ENCODE results near the gene STOX2. TPM values are rescaled to one million over a fixed set of nuclear protein-coding genes. Genes with fewer than 3 reads are reported as not detected.

The STOX2 gene
- total RNA-seq, 1 donor from 2014 or later = 11.6 TPM

- DNase-seq (ENCODE audit: low spot score) = no peak
- no peak overlapping the region for H3K27ac Mint-ChIP-seq
- H3K4me2 ChIP-seq = no peak overlapping the region
These were observed 91.8 kb downstream of the STOX2 start for GRCh38 chr4:183996868-183997267.

GRCh38 chr4:183999435-183999834 is 94.3 kb downstream of the STOX2 start:
- Histone ChIP-seq H3K9me3 (ENCODE audit: low read depth) (no peaks in the 10 kb centered on the region), H2AFZ (replicated peaks) (no peak overlapping the region), H3K4me1 (peaks cover 8% of the 10 kb centered on the region), H3F3A (ENCODE audit: low read depth) (no peaks in the 10 kb centered on the region), H3K36me3 (no peaks in the 10 kb centered on the region), H4K20me1 (ENCODE audit: low read depth) (no peaks in the 10 kb centered on the region), H3K27me3 (no peaks in the 10 kb centered on the region), H3K4me3 (no peak overlapping the region), H3K4me2 (no peak overlapping the region), H3K9ac (no peak overlapping the region), H3K27ac (no peak overlapping the region), H3K79me2 (ENCODE audit: low read depth) (no peaks in the 10 kb centered on the region)
- Mint-ChIP-seq H3K9me3 (no peaks in the 10 kb centered on the region), H3K4me3 (no peak overlapping the region), H3K4me1 (peaks cover 11% of the 10 kb centered on the region), H3K27ac (peak overlapping the region; percentile 57), H3K27me3 (ENCODE audit: insufficient read depth, low read depth) (peaks cover 2% of the 10 kb centered on the region), H3K36me3 (peaks cover 41% of the 10 kb centered on the region)
- no peak for DNase-seq (ENCODE audit: low spot score)
- TF ChIP-seq EZH2 (IDR thresholded peaks at IDR 0.05) = no peak
- no peak for TF ChIP-seq EZH2phosphoT487 (IDR thresholded peaks at IDR 0.05)
- TF ChIP-seq CTCF (IDR thresholded peaks at IDR 0.05) = no peak

More at GRCh38 chr4:183996868-183997267, 91.8 kb downstream of the STOX2 start:
- H4K20me1 ChIP-seq (ENCODE audit: low read depth) = no peaks in the 10 kb centered on the region
- no peak overlapping the region for H3K4me3 ChIP-seq
- H3K79me2 ChIP-seq (ENCODE audit: low read depth) = no peaks in the 10 kb centered on the region
- H3K9me3 ChIP-seq (ENCODE audit: low read depth) = no peaks in the 10 kb centered on the region
- H3K4me1 ChIP-seq = peaks cover 8% of the 10 kb centered on the region
- Mint-ChIP-seq H3K4me1 (peaks cover 13% of the 10 kb centered on the region), H3K36me3 (peaks cover 37% of the 10 kb centered on the region), H3K27me3 (ENCODE audit: insufficient read depth, low read depth) (peaks cover 2% of the 10 kb centered on the region), H3K4me3 (no peak overlapping the region), H3K9me3 (no peaks in the 10 kb centered on the region)
- H2AFZ ChIP-seq (replicated peaks) = no peak overlapping the region
- no peak overlapping the region for H3K27ac ChIP-seq
- no peaks in the 10 kb centered on the region for H3K27me3 ChIP-seq
- no peaks in the 10 kb centered on the region for H3K36me3 ChIP-seq
- TF ChIP-seq CTCF (IDR thresholded peaks at IDR 0.05) (no peak), EZH2phosphoT487 (IDR thresholded peaks at IDR 0.05) (no peak), EZH2 (IDR thresholded peaks at IDR 0.05) (no peak)
- H3K9ac ChIP-seq = no peak overlapping the region
- H3F3A ChIP-seq (ENCODE audit: low read depth) = no peaks in the 10 kb centered on the region

- H3K4me1 Mint-ChIP-seq = peaks cover 3% of the 10 kb centered on the region
- H3K4me1 ChIP-seq = peaks cover 2% of the 10 kb centered on the region
- no peaks in the 10 kb centered on the region for H3K36me3 ChIP-seq
- TF ChIP-seq CTCF (IDR thresholded peaks at IDR 0.05) = no peak
- TF ChIP-seq EZH2phosphoT487 (IDR thresholded peaks at IDR 0.05) = no peak
- H3K79me2 ChIP-seq (ENCODE audit: low read depth) = no peaks in the 10 kb centered on the region
- no peak overlapping the region for H3K4me3 Mint-ChIP-seq
- no peak overlapping the region for H3K4me2 ChIP-seq
- H4K20me1 ChIP-seq (ENCODE audit: low read depth) = no peaks in the 10 kb centered on the region
- H3K9ac ChIP-seq = no peak overlapping the region
- no peak overlapping the region for H3K27ac ChIP-seq
- no peaks in the 10 kb centered on the region for H3K27me3 ChIP-seq
- no peak overlapping the region for H3K4me3 ChIP-seq
- H3F3A ChIP-seq (ENCODE audit: low read depth) = no peaks in the 10 kb centered on the region
- peak overlapping the region; percentile 28 for H3K27ac Mint-ChIP-seq
- DNase-seq (ENCODE audit: low spot score) = no peak
- no peaks in the 10 kb centered on the region for H3K9me3 ChIP-seq (ENCODE audit: low read depth)
- H3K9me3 Mint-ChIP-seq = no peaks in the 10 kb centered on the region
- H3K27me3 Mint-ChIP-seq (ENCODE audit: insufficient read depth, low read depth) = peaks cover 2% of the 10 kb centered on the region
- no peak overlapping the region for H2AFZ ChIP-seq (replicated peaks)
- H3K36me3 Mint-ChIP-seq = peaks cover 45% of the 10 kb centered on the region
These were observed 95.6 kb downstream of the STOX2 start for GRCh38 chr4:184000457-184001396.

Measured in neural progenitor cell (in vitro differentiated cells).